ENCODE data around the gene SUPT6H. TPM values are rescaled to one million over a fixed set of nuclear protein-coding genes. Genes with fewer than 3 reads are reported as not detected.

The SUPT6H gene
- total RNA-seq, 2 experiments from 2014 or later, result 69.4 to 72.8 TPM

DNA sequence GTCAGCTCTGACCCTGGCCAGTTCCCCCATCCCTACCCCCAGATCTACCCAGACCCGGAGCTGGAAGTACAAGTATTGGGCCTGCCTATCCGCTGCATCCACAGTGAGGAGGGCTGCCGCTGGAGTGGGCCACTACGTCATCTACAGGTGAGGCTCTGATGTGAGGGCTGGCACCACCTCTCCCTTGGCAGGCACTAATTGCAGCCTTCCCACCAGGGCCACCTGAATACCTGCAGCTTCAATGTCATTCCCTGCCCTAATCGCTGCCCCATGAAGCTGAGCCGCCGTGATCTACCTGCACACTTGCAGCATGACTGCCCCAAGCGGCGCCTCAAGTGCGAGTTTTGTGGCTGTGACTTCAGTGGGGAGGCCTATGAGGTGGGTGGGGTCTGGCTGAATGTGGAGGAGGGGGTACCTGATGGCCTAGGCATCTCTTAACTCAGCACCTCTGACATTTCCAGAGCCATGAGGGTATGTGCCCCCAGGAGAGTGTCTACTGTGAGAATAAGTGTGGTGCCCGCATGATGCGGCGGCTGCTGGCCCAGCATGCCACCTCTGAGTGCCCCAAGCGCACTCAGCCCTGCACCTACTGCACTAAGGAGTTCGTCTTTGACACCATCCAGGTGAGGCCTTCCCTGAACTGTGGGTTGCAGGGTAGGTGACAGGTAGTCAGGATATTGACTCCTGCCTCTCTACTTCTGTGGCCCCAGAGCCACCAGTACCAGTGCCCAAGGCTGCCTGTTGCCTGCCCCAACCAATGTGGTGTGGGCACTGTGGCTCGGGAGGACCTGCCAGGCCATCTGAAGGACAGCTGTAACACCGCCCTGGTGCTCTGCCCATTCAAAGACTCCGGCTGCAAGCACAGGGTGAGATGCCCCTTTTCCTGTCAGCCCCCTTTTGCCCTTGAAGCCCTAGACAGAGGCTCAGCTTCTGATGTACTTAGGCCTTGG is 86.1 kb downstream of the SUPT6H start:
- CTCF ChIA-PET, result interaction anchor here (1.0 to 17.5 kb wide), 5 partner anchors 15 to 206 kb away, joined by 3 to 736 read pairs (median 46); partner anchors contain the start of genes NEK8, RPL23A and TLCD1
- H3K27ac Mint-ChIP-seq, result peak overlapping the region; percentile 65

DNA sequence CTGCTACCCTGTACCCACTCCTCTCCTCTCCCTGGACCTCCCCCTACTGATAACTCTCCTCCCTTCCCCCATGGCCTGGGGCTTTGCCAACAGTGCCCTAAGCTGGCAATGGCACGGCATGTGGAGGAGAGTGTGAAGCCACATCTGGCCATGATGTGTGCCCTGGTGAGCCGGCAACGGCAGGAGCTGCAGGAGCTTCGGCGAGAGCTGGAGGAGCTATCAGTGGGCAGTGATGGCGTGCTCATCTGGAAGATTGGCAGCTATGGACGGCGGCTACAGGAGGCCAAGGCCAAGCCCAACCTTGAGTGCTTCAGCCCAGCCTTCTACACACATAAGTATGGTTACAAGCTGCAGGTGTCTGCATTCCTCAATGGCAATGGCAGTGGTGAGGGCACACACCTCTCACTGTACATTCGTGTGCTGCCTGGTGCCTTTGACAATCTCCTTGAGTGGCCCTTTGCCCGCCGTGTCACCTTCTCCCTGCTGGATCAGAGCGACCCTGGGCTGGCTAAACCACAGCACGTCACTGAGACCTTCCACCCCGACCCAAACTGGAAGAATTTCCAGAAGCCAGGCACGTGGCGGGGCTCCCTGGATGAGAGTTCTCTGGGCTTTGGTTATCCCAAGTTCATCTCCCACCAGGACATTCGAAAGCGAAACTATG is 87.0 kb downstream of the SUPT6H start:
- Mint-ChIP-seq H3K27me3 (ENCODE audit: low read depth) (no peaks in the 10 kb centered on the region), H3K4me3 (no peak overlapping the region)

More for the DNA sequence above, 86.1 kb downstream of the SUPT6H start:
- no peaks in the 10 kb centered on the region for H3K9me3 Mint-ChIP-seq (ENCODE audit: insufficient read depth)
- peaks cover 27% of the 10 kb centered on the region for H3K36me3 Mint-ChIP-seq (ENCODE audit: low read depth)
- peaks cover 38% of the 10 kb centered on the region for H3K4me1 Mint-ChIP-seq (ENCODE audit: low read depth)
- DNase-seq (no peak), ATAC-seq (no peak)
- H3K4me3 Mint-ChIP-seq, result no peak overlapping the region
- no peaks in the 10 kb centered on the region for H3K27me3 Mint-ChIP-seq (ENCODE audit: low read depth)
- POLR2A ChIA-PET, result interaction anchor here (0.7 to 13.0 kb wide), 3 partner anchors 22 to 149 kb away, joined by 3 to 212 read pairs (median 4); partner anchors contain the start of genes NEK8, PROCA1 and TLCD1

DNA sequence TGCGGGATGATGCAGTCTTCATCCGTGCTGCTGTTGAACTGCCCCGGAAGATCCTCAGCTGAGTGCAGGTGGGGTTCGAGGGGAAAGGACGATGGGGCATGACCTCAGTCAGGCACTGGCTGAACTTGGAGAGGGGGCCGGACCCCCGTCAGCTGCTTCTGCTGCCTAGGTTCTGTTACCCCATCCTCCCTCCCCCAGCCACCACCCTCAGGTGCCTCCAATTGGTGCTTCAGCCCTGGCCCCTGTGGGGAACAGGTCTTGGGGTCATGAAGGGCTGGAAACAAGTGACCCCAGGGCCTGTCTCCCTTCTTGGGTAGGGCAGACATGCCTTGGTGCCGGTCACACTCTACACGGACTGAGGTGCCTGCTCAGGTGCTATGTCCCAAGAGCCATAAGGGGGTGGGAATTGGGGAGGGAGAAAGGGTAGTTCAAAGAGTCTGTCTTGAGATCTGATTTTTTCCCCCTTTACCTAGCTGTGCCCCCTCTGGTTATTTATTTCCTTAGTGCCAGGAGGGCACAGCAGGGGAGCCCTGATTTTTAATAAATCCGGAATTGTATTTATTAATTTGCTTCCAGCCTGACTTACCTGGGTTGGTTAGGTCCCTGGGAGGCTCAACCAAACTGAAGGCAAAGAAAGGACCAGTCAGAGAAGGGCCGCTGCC is 87.6 kb downstream of the SUPT6H start:
- H3K9me3 Mint-ChIP-seq (ENCODE audit: insufficient read depth), result no peaks in the 10 kb centered on the region
- H3K27me3 Mint-ChIP-seq (ENCODE audit: low read depth), result no peaks in the 10 kb centered on the region
- H3K4me3 Mint-ChIP-seq, result no peak overlapping the region
- no peak for DNase-seq
- peaks cover 36% of the 10 kb centered on the region for H3K4me1 Mint-ChIP-seq (ENCODE audit: low read depth)
- peaks cover 30% of the 10 kb centered on the region for H3K36me3 Mint-ChIP-seq (ENCODE audit: low read depth)
- ChIA-PET POLR2A (interaction anchor here (13.0 kb wide), 1 partner anchor 23 kb away, joined by 212 read pairs; the partner anchor contains the start of genes NEK8 and TLCD1), CTCF (interaction anchor here (0.6 to 17.5 kb wide), 38 partner anchors 9 to 204 kb away, joined by 3 to 736 read pairs (median 4); partner anchors contain the start of genes BLTP2, FAM222B, NEK8 and PROCA1)
- H3K27ac Mint-ChIP-seq, result peak overlapping the region; percentile 16
- no peak for ATAC-seq

More for the DNA sequence above, 87.0 kb downstream of the SUPT6H start:
- Mint-ChIP-seq H3K4me1 (ENCODE audit: low read depth) (peaks cover 36% of the 10 kb centered on the region), H3K27ac (peak overlapping the region; percentile 65), H3K36me3 (ENCODE audit: low read depth) (peaks cover 27% of the 10 kb centered on the region), H3K9me3 (ENCODE audit: insufficient read depth) (no peaks in the 10 kb centered on the region)
- POLR2A ChIA-PET, result interaction anchor here (13.0 kb wide), 1 partner anchor 23 kb away, joined by 212 read pairs; the partner anchor contains the start of genes NEK8 and TLCD1
- CTCF ChIA-PET, result interaction anchor here (0.8 to 17.5 kb wide), 16 partner anchors 8 to 205 kb away, joined by 3 to 736 read pairs (median 5); partner anchors contain the start of genes NEK8, PROCA1, RPL23A and TLCD1
- ATAC-seq, result no peak
- DNase-seq, result no peak

DNA sequence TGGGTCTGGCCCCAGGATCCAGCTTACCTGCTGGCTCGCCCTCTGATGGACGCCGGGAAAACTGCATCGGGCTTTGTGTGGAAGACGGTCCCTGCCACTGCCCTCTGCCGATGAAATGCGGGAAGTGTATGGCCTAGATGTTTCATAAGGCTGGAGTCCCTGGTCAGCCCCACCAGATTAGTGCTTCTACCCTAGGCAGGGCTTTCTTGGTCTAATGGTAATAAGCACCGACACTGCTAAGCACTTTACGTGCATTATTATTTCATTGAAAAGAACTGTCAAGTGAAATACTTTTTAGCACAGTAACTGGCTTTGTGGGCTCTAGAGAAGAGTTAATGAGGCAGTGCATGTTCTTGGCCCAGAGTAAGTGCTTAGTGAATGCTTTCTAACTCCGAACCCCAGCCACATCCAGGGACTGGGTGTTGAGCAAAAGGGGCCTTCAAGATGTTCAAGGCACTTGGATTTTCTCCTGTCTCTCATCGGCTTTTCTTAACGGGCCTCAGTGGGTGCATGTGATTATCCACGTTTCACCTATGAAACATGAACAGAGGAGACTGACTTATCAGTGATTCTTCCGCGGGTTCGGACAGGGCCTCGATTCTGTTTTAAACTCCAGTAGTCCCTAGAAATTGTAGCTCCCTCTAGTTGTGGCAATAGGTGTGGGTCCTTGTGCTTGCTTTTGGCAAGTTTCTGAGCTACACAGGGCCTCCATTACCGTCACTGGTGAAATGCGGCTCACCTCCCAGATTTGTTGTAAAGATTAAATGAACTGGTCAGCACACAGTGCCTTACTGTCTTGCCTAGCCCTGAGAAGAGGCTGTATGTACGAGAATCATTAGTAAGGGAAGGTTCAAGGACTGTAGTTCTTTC is 88.4 kb downstream of the SUPT6H start:
- ATAC-seq, result peak; percentile 83
- Mint-ChIP-seq H3K36me3 (ENCODE audit: low read depth) (peaks cover 30% of the 10 kb centered on the region), H3K27me3 (ENCODE audit: low read depth) (no peaks in the 10 kb centered on the region), H3K9me3 (ENCODE audit: insufficient read depth) (no peaks in the 10 kb centered on the region), H3K4me3 (no peak overlapping the region), H3K27ac (peak overlapping the region; percentile 16), H3K4me1 (ENCODE audit: low read depth) (peaks cover 34% of the 10 kb centered on the region)
- DNase-seq, result peak; percentile 95
- CTCF ChIA-PET, result interaction anchor here (0.6 to 17.5 kb wide), 42 partner anchors 9 to 203 kb away, joined by 3 to 736 read pairs (median 4); partner anchors contain the start of genes BLTP2, FAM222B, NEK8 and PROCA1
- POLR2A ChIA-PET, result interaction anchor here (13.0 kb wide), 1 partner anchor 24 kb away, joined by 212 read pairs; the partner anchor contains the start of genes NEK8 and TLCD1

DNA sequence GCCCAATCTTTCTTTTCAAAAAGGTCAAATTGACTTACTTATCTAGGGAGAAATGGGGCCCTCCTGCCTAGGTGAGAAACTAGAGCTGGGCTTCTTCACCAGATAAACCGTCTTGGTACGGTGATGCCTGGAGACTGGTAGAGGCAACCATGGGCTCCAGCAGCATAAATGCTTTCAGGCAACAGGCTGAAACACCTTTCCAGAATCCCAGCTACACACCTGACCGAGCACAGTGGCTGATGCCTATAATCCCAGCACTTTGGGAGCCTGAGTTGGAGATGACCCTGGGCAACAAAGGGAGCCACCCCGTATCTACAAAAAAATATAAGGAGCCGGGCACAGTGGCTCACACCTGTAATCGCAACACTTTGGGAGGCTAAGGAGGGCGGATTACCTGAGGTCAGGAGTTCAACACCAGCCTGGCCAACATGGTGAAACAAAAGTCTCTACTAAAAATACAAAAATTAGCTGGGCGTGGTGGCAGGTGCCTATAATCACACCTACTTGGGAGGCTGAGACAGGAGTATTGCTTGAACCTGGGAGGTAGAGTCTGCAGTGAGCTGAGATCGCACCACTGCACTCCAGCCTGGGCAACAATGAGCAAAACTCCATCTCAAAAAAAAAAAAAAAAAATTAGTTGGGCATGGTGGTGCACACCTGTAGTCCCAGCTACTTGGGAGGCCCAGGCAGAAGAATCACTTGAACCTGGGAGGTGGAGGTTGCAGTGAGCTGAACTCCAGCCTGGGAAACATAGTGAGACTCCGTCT is 89.8 kb downstream of the SUPT6H start:
- Mint-ChIP-seq H3K4me3 (no peak overlapping the region), H3K4me1 (ENCODE audit: low read depth) (peaks cover 28% of the 10 kb centered on the region), H3K27ac (no peak overlapping the region), H3K27me3 (ENCODE audit: low read depth) (no peaks in the 10 kb centered on the region), H3K36me3 (ENCODE audit: low read depth) (peaks cover 28% of the 10 kb centered on the region), H3K9me3 (ENCODE audit: insufficient read depth) (no peaks in the 10 kb centered on the region)
- POLR2A ChIA-PET, result interaction anchor here (0.6 to 13.0 kb wide), 3 partner anchors 9 to 31 kb away, joined by 3 to 212 read pairs (median 3); partner anchors contain the start of genes NEK8 and TLCD1
- CTCF ChIA-PET, result interaction anchor here (0.6 to 17.5 kb wide), 9 partner anchors 11 to 175 kb away, joined by 3 to 736 read pairs (median 6); partner anchors contain the start of genes FAM222B, NEK8 and TLCD1
- no peak for ATAC-seq
- DNase-seq, result no peak

Other genes with a start within 250 kb of the SUPT6H start
- gene SLC13A2, start 188.6 kb upstream of the SUPT6H start, total RNA-seq, result not detected
- gene FOXN1, start 155.9 kb upstream of the SUPT6H start, total RNA-seq, result not detected
- 10 to 100 TPM; 41.6 to 48.1 TPM for gene UNC119, start 109.6 kb upstream of the SUPT6H start, total RNA-seq
- 10 to 100 TPM; 60.0 to 61.1 TPM for gene PIGS, start 90.7 kb upstream of the SUPT6H start, total RNA-seq
- gene ALDOC, start 85.3 kb upstream of the SUPT6H start, total RNA-seq, result 10 to 100 TPM; 97.3 to 99.7 TPM
- 100 to 1,000 TPM; 162 to 170 TPM for gene SPAG5, start 63.2 kb upstream of the SUPT6H start, total RNA-seq
- gene RSKR, start 48.0 kb upstream of the SUPT6H start, total RNA-seq, result 10 to 100 TPM; 23.0 to 28.7 TPM
- 100 to 1,000 TPM; 162 to 169 TPM for gene BLTP2, start 17.0 kb upstream of the SUPT6H start, total RNA-seq
- 10 to 100 TPM; 51.7 to 54.5 TPM for gene SDF2, start 299 bp upstream of the SUPT6H start, total RNA-seq
- 1 to 10 TPM; 5.3 to 6.1 TPM for gene PROCA1, start 49.7 kb downstream of the SUPT6H start, total RNA-seq
- gene RAB34, start 55.7 kb downstream of the SUPT6H start, total RNA-seq, result 10 to 100 TPM in 1 of 2 experiments, 1 to 10 TPM in 1; 10.0 to 12.7 TPM
- gene RPL23A, start 57.8 kb downstream of the SUPT6H start, total RNA-seq, result 1,000 to 10,000 TPM; 1,988 to 2,040 TPM
- gene TLCD1, start 64.0 kb downstream of the SUPT6H start, total RNA-seq, result 1 to 10 TPM; 2.8 to 3.0 TPM
- 1 to 10 TPM; 4.8 to 5.0 TPM for gene NEK8, start 66.6 kb downstream of the SUPT6H start, total RNA-seq
- gene TRAF4, start 81.8 kb downstream of the SUPT6H start, total RNA-seq, result 10 to 100 TPM; 66.0 to 78.4 TPM
- 10 to 100 TPM; 15.4 to 17.1 TPM for gene FAM222B, start 180.6 kb downstream of the SUPT6H start, total RNA-seq
- gene ERAL1, start 192.8 kb downstream of the SUPT6H start, total RNA-seq, result 10 to 100 TPM; 46.3 to 50.7 TPM
- 100 to 1,000 TPM; 197 to 198 TPM for gene FLOT2, start 235.5 kb downstream of the SUPT6H start, total RNA-seq
- gene DHRS13, start 240.9 kb downstream of the SUPT6H start, total RNA-seq, result 10 to 100 TPM; 29.2 to 29.3 TPM

Data from activated CD8-positive, alpha-beta T cell treated with anti-CD3 and anti-CD28 coated beads, Interleukin-2, amount 10 ng/mL, durations not matched to agents 7 days and 5 days (primary cell).